H1 (cell line): Measurements from ENCODE around the gene XPO1. TPM values are rescaled to one million over a fixed set of nuclear protein-coding genes. Genes with fewer than 3 reads are reported as not detected.

Experiments
- CTCF ChIA-PET: fragments of 300-600 bp; sonication (Branson Sonifier 250); formaldehyde crosslinking; loops from one replicate; lab custom pipeline; 2021; ENCODE audit not compliant: partially characterized antibody; lab: Charles Lee
- POLR2A ChIA-PET: fragments of 300-600 bp; sonication (Branson Sonifier 250); formaldehyde crosslinking; loops from one replicate; lab custom pipeline; 2021; ENCODE audit warnings: inconsistent platforms; ENCODE audit not compliant: partially characterized antibody; lab: Charles Lee
- DNase-seq, 2 experiments: peaks; one replicate each; pipeline versions ENCODE4 v3.0.0 to v3.0.0-alpha.2; 2010 to 2022; ENCODE audit warnings: low spot score in 2 of 2, low read depth in 1 of 2, mixed read lengths in 1 of 2
- FAIRE-seq: peaks from 2 replicates; lab custom pipeline; 2011; peaks lifted over from hg19 to GRCh38; lab: Jason Lieb, UNC
- H2AFZ ChIP-seq: 2 replicates; pipeline ENCODE4 v1.8.1; 2012; ENCODE audit warnings: low read length, inconsistent platforms
- H2AK5ac ChIP-seq: 2 replicates; pipeline ENCODE4 v1.6.1; 2013; ENCODE audit warnings: low read depth, low read length
- H2BK120ac ChIP-seq: replicated peaks from 2 replicates; pipeline ENCODE3; 2013; ENCODE audit warnings: low read depth, low read length, inconsistent platforms
- H2BK12ac ChIP-seq: 2 replicates; pipeline ENCODE4 v1.6.1; 2013; ENCODE audit warnings: low read depth, low read length
- H2BK15ac ChIP-seq: 2 replicates; pipeline ENCODE4 v1.6.1; 2013; ENCODE audit warnings: low read length
- H2BK20ac ChIP-seq: 2 replicates; pipeline ENCODE4 v1.6.1; 2013; ENCODE audit warnings: low read length
- H2BK5ac ChIP-seq: 2 replicates; pipeline ENCODE4 v1.6.1; 2013; ENCODE audit warnings: low read depth, low read length
- H3K14ac ChIP-seq: 2 replicates; pipeline ENCODE4 v1.6.1; 2013; ENCODE audit warnings: inconsistent platforms; ENCODE audit not compliant: insufficient read length
- H3K18ac ChIP-seq: 2 replicates; pipeline ENCODE4 v1.6.1; 2013; ENCODE audit warnings: low read length; ENCODE audit errors: extremely low read depth
- H3K23ac ChIP-seq: 2 replicates; pipeline ENCODE4 v1.6.1; 2013; ENCODE audit warnings: inconsistent platforms; ENCODE audit not compliant: insufficient read length
- H3K23me2 ChIP-seq: 2 replicates; pipeline ENCODE4 v1.6.1; 2013; ENCODE audit warnings: low read depth, low read length
- H3K27ac ChIP-seq: 2 replicates; pipeline ENCODE4 v1.6.1; 2011; ENCODE audit warnings: low read depth, low read length, inconsistent platforms
- H3K27me3 ChIP-seq, 4 experiments: replicated peaks in 1 of 4; 1 replicate in 1 of 4; 2 replicates in 3 of 4; pipeline versions ENCODE4 v1.6.1 to v1.8.1; 2011 to 2013; ENCODE audit warnings: low read length in 3 of 4, mild to moderate bottlenecking in 3 of 4, inconsistent platforms in 2 of 4, mixed read lengths in 2 of 4, moderate library complexity in 1 of 4; ENCODE audit not compliant: control insufficient read depth in 3 of 4, insufficient read depth in 3 of 4; ENCODE audit errors: extremely low read depth in 1 of 4
- H3K36me3 ChIP-seq, 4 experiments: 2 replicates each; pipeline versions ENCODE4 v1.6.1 to v1.8.1; 2011 to 2013; ENCODE audit warnings: mild to moderate bottlenecking in 4 of 4, low read length in 3 of 4, moderate library complexity in 2 of 4, control low read depth in 1 of 4, inconsistent platforms in 1 of 4; ENCODE audit not compliant: insufficient read depth in 4 of 4, control insufficient read depth in 2 of 4
- H3K4ac ChIP-seq: replicated peaks from 2 replicates; pipeline ENCODE3; 2013; ENCODE audit warnings: low read length, low read depth, mixed read lengths, inconsistent platforms; ENCODE audit not compliant: insufficient read length
- H3K4me1 ChIP-seq, 4 experiments: replicated peaks in 1 of 4; 1 replicate in 1 of 4; 2 replicates in 3 of 4; pipeline versions ENCODE4 v1.6.1 to v1.8.1; 2011 to 2013; ENCODE audit warnings: low read length in 3 of 4, inconsistent platforms in 2 of 4, mixed read lengths in 1 of 4; ENCODE audit not compliant: insufficient read depth in 4 of 4, control insufficient read depth in 3 of 4
- H3K4me2 ChIP-seq, 2 experiments: 2 replicates each; pipeline versions ENCODE4 v1.6.1 to v1.8.1; 2011 to 2013; ENCODE audit warnings: low read depth in 2 of 2, low read length in 2 of 2, control low read depth in 1 of 2, inconsistent platforms in 1 of 2, mild to moderate bottlenecking in 1 of 2; ENCODE audit not compliant: insufficient read depth in 1 of 2
- H3K4me3 ChIP-seq, 4 experiments: fragments of 200-600, 300-600 bp in 1 of 4; sonication (generic), shearing (Covaris generic), sonication (Bioruptor Twin) in 1 of 4; 2 replicates each; pipeline versions ENCODE4 v1.5.1 to v1.8.1; 2011 to 2016; ENCODE audit warnings: low read length in 4 of 4, low read depth in 3 of 4, control low read depth in 2 of 4, inconsistent platforms in 2 of 4, mild to moderate bottlenecking in 2 of 4, mixed read lengths in 1 of 4, moderate library complexity in 1 of 4; ENCODE audit not compliant: insufficient read depth in 2 of 4; ENCODE audit errors: extremely low read depth in 1 of 4
- H3K56ac ChIP-seq: replicated peaks from 2 replicates; pipeline ENCODE3; 2013; ENCODE audit warnings: low read depth, mild to moderate bottlenecking, mixed read lengths, low read length, inconsistent platforms; ENCODE audit not compliant: insufficient read length
- H3K79me1 ChIP-seq: 2 replicates; pipeline ENCODE4 v1.6.1; 2013; ENCODE audit warnings: low read depth, low read length, control low read depth
- H3K79me2 ChIP-seq, 2 experiments: 2 replicates each; pipeline versions ENCODE4 v1.6.1 to v1.8.1; 2012 to 2013; ENCODE audit warnings: low read length in 2 of 2, mild to moderate bottlenecking in 2 of 2, inconsistent platforms in 1 of 2; ENCODE audit not compliant: insufficient read depth in 2 of 2, control insufficient read depth in 1 of 2
- H3K9ac ChIP-seq, 4 experiments: replicated peaks in 1 of 4; 1 replicate in 1 of 4; 2 replicates in 3 of 4; pipeline versions ENCODE4 v1.6.1 to v1.8.1; 2011 to 2013; ENCODE audit warnings: low read depth in 3 of 4, low read length in 3 of 4, control low read depth in 2 of 4, mild to moderate bottlenecking in 2 of 4, moderate library complexity in 2 of 4, inconsistent platforms in 1 of 4; ENCODE audit errors: extremely low read depth in 1 of 4
- H3K9me3 ChIP-seq, 2 experiments: 2 replicates each; pipeline versions ENCODE4 v1.6.1 to v1.8.1; 2012 to 2013; ENCODE audit warnings: mild to moderate bottlenecking in 2 of 2, moderate library complexity in 2 of 2, control low read depth in 1 of 2, inconsistent platforms in 1 of 2, low read depth in 1 of 2, low read length in 1 of 2, mixed read lengths in 1 of 2; ENCODE audit not compliant: insufficient read depth in 2 of 2
- H4K20me1 ChIP-seq, 2 experiments: replicated peaks in 1 of 2; 2 replicates each; pipeline versions ENCODE3 to v1.8.1; 2011 to 2013; ENCODE audit warnings: inconsistent platforms in 2 of 2, low read length in 2 of 2, mild to moderate bottlenecking in 1 of 2; ENCODE audit not compliant: insufficient read depth in 2 of 2, control insufficient read depth in 1 of 2
- H4K5ac ChIP-seq: 2 replicates; pipeline ENCODE4 v1.6.1; 2013; ENCODE audit warnings: low read length, low read depth, mixed read lengths, inconsistent platforms; ENCODE audit not compliant: insufficient read length
- H4K8ac ChIP-seq: 2 replicates; pipeline ENCODE4 v1.8.0; 2013; ENCODE audit warnings: mild to moderate bottlenecking, moderate library complexity, low read length, inconsistent platforms; ENCODE audit not compliant: insufficient read depth; ENCODE audit errors: extremely low read depth
- H4K91ac ChIP-seq: replicated peaks from 2 replicates; pipeline ENCODE3; 2013; ENCODE audit warnings: low read length, mixed read lengths, inconsistent platforms; ENCODE audit not compliant: insufficient read length
- CBX8 ChIP-seq: fragments of 300-800, 300-1000 bp; sonication (generic); IDR thresholded peaks from 2 replicates; pipeline ENCODE4 v1.7.1; 2016; ENCODE audit warnings: low read depth, low read length, borderline replicate concordance
- CEBPB ChIP-seq: IDR thresholded peaks from 2 replicates; pipeline ENCODE4 v1.6.1; 2012; ENCODE audit warnings: low read depth, low read length
- EGR1 ChIP-seq: IDR thresholded peaks from 2 replicates; pipeline ENCODE4 v1.6.1; 2011; ENCODE audit warnings: low read depth, low read length, borderline replicate concordance
- FOSL1 ChIP-seq: IDR thresholded peaks from 2 replicates; pipeline ENCODE4 v1.6.1; 2011; ENCODE audit warnings: mild to moderate bottlenecking, low read depth, low read length, moderate library complexity; ENCODE audit not compliant: insufficient read depth
- HDAC6 ChIP-seq: IDR thresholded peaks from one replicate; pipeline ENCODE4 v1.7.1; 2012; ENCODE audit warnings: low read depth, mild to moderate bottlenecking, inconsistent platforms, low read length, moderate library complexity
- JUND ChIP-seq: IDR thresholded peaks from 2 replicates; pipeline ENCODE4 v1.6.1; 2011; ENCODE audit warnings: mild to moderate bottlenecking, improper control_type of control experiment, low read length
- NRF1 ChIP-seq: IDR thresholded peaks from 2 replicates; pipeline ENCODE4 v1.6.1; 2011; ENCODE audit warnings: mild to moderate bottlenecking, low read depth, low read length, improper control_type of control experiment
- POLR2AphosphoS5 ChIP-seq: IDR thresholded peaks from 2 replicates; pipeline ENCODE4 v1.6.1; 2011; ENCODE audit warnings: low read depth, low read length
- RFX5 ChIP-seq: IDR thresholded peaks from 2 replicates; pipeline ENCODE4 v1.6.1; 2011; ENCODE audit warnings: low read depth, low read length, improper control_type of control experiment, borderline replicate concordance
- RXRA ChIP-seq: IDR thresholded peaks from 2 replicates; pipeline ENCODE4 v1.6.1; 2011; ENCODE audit warnings: low read depth, mild to moderate bottlenecking, low read length, moderate library complexity; ENCODE audit not compliant: insufficient read depth
- SAP30 ChIP-seq: fragments of 300-600 bp; sonication (generic); IDR thresholded peaks from 2 replicates; pipeline ENCODE4 v1.7.1; 2012; ENCODE audit warnings: low read length, moderate library complexity, mild to moderate bottlenecking, inconsistent platforms; ENCODE audit not compliant: insufficient read depth, insufficient replicate concordance
- SIRT6 ChIP-seq: IDR thresholded peaks from one replicate; pipeline ENCODE4 v1.7.1; 2012; ENCODE audit warnings: low read length, inconsistent platforms
- SP2 ChIP-seq: IDR thresholded peaks from 2 replicates; pipeline ENCODE4 v1.6.1; 2012; ENCODE audit warnings: mild to moderate bottlenecking, low read length, inconsistent platforms
- SRF ChIP-seq: IDR thresholded peaks from 2 replicates; pipeline ENCODE4 v1.6.1; 2011; ENCODE audit warnings: mild to moderate bottlenecking, low read depth, low read length, moderate library complexity
- TAF7 ChIP-seq: optimal IDR thresholded peaks from 2 replicates; pipeline ENCODE3; 2011; ENCODE audit warnings: low read depth, mild to moderate bottlenecking, inconsistent platforms, low read length, moderate library complexity, borderline replicate concordance
- TEAD4 ChIP-seq: IDR thresholded peaks from 2 replicates; pipeline ENCODE4 v1.6.1; 2012; ENCODE audit warnings: low read depth, low read length, inconsistent platforms, mixed read lengths
- WGBS, 2 experiments: shearing (Covaris generic) in 1 of 2; methylation state at CpG; one replicate each; pipeline versions ENCODE4 v1.1.6 to v1.1.7; 2013 to 2015; ENCODE audit warnings: low lambda C conversion rate in 2 of 2, mixed read lengths in 2 of 2, inconsistent platforms in 1 of 2, low coverage in 1 of 2, missing lambda C conversion rate in 1 of 2; ENCODE audit not compliant: insufficient replicate concordance in 2 of 2, insufficient coverage in 1 of 2, insufficient read length in 1 of 2; ENCODE audit errors: extremely low coverage in 1 of 2, missing lambda C conversion rate in 1 of 2; 5-methylcytosine and 5-hydroxymethylcytosine counted together
- polyA plus RNA-seq, 7 experiments: library from polyadenylated mRNA; depleted of rRNA in 3 of 7; stranded (reverse) in 5 of 7; unstranded in 2 of 7; fragments of >200 nt in 5 of 7; fragments of 200-250 nt in 2 of 7; gene quantifications; 1 replicate in 5 of 7; 2 replicates in 1 of 7; 4 replicates in 1 of 7; pipeline versions ENCODE4 v1.2.1 to v1.2.3, GENCODE V29; 2011 to 2013; ENCODE audit warnings: missing spikeins in 2 of 7, mixed read lengths in 2 of 7
- total RNA-seq: library from RNA; stranded (reverse); fragmentation: NEBNext Ultra II Directional; extraction: Animal tissue kit (Norgen Biotek cat#: 25700); gene quantifications from 2 replicates; pipeline ENCODE4 v1.2.1, GENCODE V29; 2021

The XPO1 gene
- total and polyA plus RNA-seq, 2 of the 8 experiments (the other 6 are each of a cell fraction or from before 2014, with no cell fraction given): 110 to 296 TPM

DNA sequence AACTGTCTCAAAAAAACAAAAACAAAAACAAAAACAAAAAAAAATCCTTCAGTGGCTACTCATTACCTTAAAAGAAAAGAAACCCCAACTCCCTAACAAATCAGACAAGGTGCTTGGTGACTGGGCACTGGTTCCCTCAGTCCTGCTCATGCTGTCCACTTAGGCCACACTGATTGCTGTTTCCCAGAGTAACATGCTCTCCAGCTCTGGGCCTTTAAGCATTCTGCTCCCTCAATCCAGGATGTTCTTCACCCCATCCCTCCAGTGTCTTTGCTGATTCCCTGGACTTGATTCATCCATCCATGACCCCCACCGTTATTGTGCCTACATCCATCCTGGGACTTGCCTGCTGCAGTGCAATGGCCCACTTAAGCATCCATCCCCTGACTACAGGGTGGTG is 16.4 kb upstream of the XPO1 start:
- H3K23me2 ChIP-seq: no peaks in the 10 kb centered on the region
- peak overlapping the region; percentile 73 for H2AFZ ChIP-seq
- peak overlapping the region; percentile 20; the same call in 1 of the 2 replicates for H2BK15ac ChIP-seq
- no peak overlapping the region for H4K5ac ChIP-seq
- 94% methylated on average over 1 of the region's 1 CpG; no CpG with 5 or more reads in 1 of the 2 experiments for WGBS, 2 experiments
- no peak overlapping the region for H4K91ac ChIP-seq
- H3K4ac ChIP-seq: no peak overlapping the region
- H3K27me3 ChIP-seq: no peaks in the 10 kb centered on the region
- no peaks in the 10 kb centered on the region for H3K9me3 ChIP-seq
- H3K4me1 ChIP-seq: peaks cover 0 to 9% (median 6%) of the 10 kb centered on the region in 4 experiments; a peak in 3 of 7 replicates
- H2BK120ac ChIP-seq: no peak overlapping the region
- FAIRE-seq (no peak), DNase-seq (no peak)
- no peak overlapping the region for H3K56ac ChIP-seq
- no peak overlapping the region for H3K4me2 ChIP-seq
- H2BK12ac ChIP-seq: no peak overlapping the region
- no peak overlapping the region for H4K8ac ChIP-seq
- H3K79me2 ChIP-seq: no peaks in the 10 kb centered on the region
- H2BK5ac ChIP-seq: no peak overlapping the region
- H3K27ac ChIP-seq: no peak overlapping the region
- ChIA-PET CTCF (no interaction called here), POLR2A (interaction anchor here (0.7 to 1.2 kb wide), 2 partner anchors 16 to 18 kb away, joined by 3 to 5 read pairs; partner anchors contain the start of gene XPO1)
- no peak overlapping the region for H3K23ac ChIP-seq
- H2BK20ac ChIP-seq: no peak overlapping the region
- no peaks in the 10 kb centered on the region for H4K20me1 ChIP-seq
- H3K9ac ChIP-seq: no peak overlapping the region
- no peak overlapping the region for H2AK5ac ChIP-seq
- H3K4me3 ChIP-seq: no peak overlapping the region
- H3K18ac ChIP-seq: no peak overlapping the region
- H3K14ac ChIP-seq: no peak overlapping the region
- H3K79me1 ChIP-seq: no peaks in the 10 kb centered on the region
- H3K36me3 ChIP-seq: no peaks in the 10 kb centered on the region
- no peak for TF ChIP-seq SAP30
- TF ChIP-seq FOSL1: no peak
- TF ChIP-seq TAF7: no peak
- TF ChIP-seq RFX5: no peak
- TF ChIP-seq CBX8: no peak
- TF ChIP-seq JUND: no peak
- no peak for TF ChIP-seq POLR2AphosphoS5
- no peak for TF ChIP-seq EGR1
- no peak for TF ChIP-seq TEAD4
- no peak for TF ChIP-seq RXRA
- no peak for TF ChIP-seq SIRT6
- TF ChIP-seq NRF1: no peak
- TF ChIP-seq SP2: no peak
- TF ChIP-seq HDAC6: no peak
- TF ChIP-seq CEBPB: no peak
- no peak for TF ChIP-seq SRF
